IMR-90 (cell line): ENCODE data around the gene RNF4.

ENCODE experiments used
- BHLHE40 ChIP-seq: fragments of 150-350 bp; IDR thresholded peaks from 2 replicates; pipeline ENCODE4 v1.6.1; 2016; ENCODE audit warnings: mild to moderate bottlenecking, low read depth, low read length
- CEBPB ChIP-seq: IDR thresholded peaks from 2 replicates; pipeline ENCODE4 v1.6.1; 2012; ENCODE audit warnings: low read depth, low read length, improper control_type of control experiment
- CTCF ChIP-seq: conservative IDR thresholded peaks from 2 replicates; pipeline ENCODE4 v1.5.1; 2012; ENCODE audit warnings: mild to moderate bottlenecking, low read depth, low read length, improper control_type of control experiment
- ELK1 ChIP-seq: fragments of 150-350 bp; IDR thresholded peaks from 2 replicates; pipeline ENCODE4 v1.6.1; 2016; ENCODE audit warnings: low read depth, mild to moderate bottlenecking, low read length, moderate library complexity, borderline replicate concordance
- FOS ChIP-seq: fragments of 150-350 bp; IDR thresholded peaks from 2 replicates; pipeline ENCODE4 v1.6.1; 2016; ENCODE audit warnings: low read depth, low read length
- MAZ ChIP-seq: IDR thresholded peaks from 2 replicates; pipeline ENCODE4 v1.6.1; 2012; ENCODE audit warnings: low read depth, mild to moderate bottlenecking, low read length, improper control_type of control experiment, moderate library complexity, borderline replicate concordance
- NFE2L2 ChIP-seq: fragments of 150-350 bp; IDR thresholded peaks from 2 replicates; pipeline ENCODE4 v1.6.1; 2016; ENCODE audit warnings: low read depth, mild to moderate bottlenecking, low read length
- POLR2A ChIP-seq: IDR thresholded peaks from 2 replicates; pipeline ENCODE4 v1.6.1; 2012; ENCODE audit warnings: mild to moderate bottlenecking, low read depth, low read length
- RAD21 ChIP-seq: IDR thresholded peaks from 2 replicates; pipeline ENCODE4 v1.6.1; 2012; ENCODE audit warnings: low read length, improper control_type of control experiment
- RCOR1 ChIP-seq: IDR thresholded peaks from 2 replicates; pipeline ENCODE4 v1.6.1; 2012; ENCODE audit warnings: mild to moderate bottlenecking, low read length, improper control_type of control experiment; ENCODE audit not compliant: insufficient replicate concordance
- RFX5 ChIP-seq: IDR thresholded peaks from 2 replicates; pipeline ENCODE4 v1.8.0; 2012; ENCODE audit warnings: low read depth, mild to moderate bottlenecking, low read length, moderate library complexity
- USF2 ChIP-seq: fragments of 150-350 bp; IDR thresholded peaks from 2 replicates; pipeline ENCODE4 v1.6.1; 2017; ENCODE audit warnings: mild to moderate bottlenecking, antibody characterized with exemption, low read length, low read depth

DNA sequence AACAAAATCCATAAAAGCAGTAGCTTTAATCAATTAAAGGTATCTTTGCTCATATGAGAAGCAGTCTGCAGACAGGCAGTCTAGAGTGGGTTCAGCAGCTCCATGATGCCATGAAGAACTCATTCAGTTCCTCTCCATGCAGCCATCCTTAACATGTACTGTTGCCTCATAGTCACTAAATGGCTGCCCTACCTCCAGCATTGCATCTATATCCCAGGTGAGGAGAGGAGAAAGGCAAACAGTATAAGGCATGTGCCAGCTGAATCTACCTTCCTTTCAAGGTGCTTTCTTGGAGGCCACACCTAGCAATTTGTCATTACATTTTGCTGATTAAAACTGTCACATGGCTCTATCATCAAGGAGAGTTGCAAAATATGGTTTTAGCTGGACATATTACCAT, 36.9 kb upstream of the RNF4 start:
- TF ChIP-seq POLR2A = no peak
- TF ChIP-seq CTCF = no peak
- TF ChIP-seq RAD21 = no peak
- TF ChIP-seq CEBPB = no peak
- no peak for TF ChIP-seq BHLHE40
- TF ChIP-seq ELK1 = no peak
- TF ChIP-seq MAZ = no peak
- TF ChIP-seq USF2 = no peak
- no peak for TF ChIP-seq FOS
- no peak for TF ChIP-seq RFX5
- TF ChIP-seq RCOR1 = no peak
- TF ChIP-seq NFE2L2 = no peak
